Parathyroid adenoma (tissue), 2 donors: ENCODE data around the gene VPS35.

Source experiments
- H2AFZ ChIP-seq: fragments of 300-600 bp; sonication (generic); one replicate; pipeline ENCODE4 v1.7.0; 2017; ENCODE audit warnings: antibody characterized with exemption, mild to moderate bottlenecking
- H3K27ac ChIP-seq: fragments of 300-600 bp; sonication (generic); one replicate; pipeline ENCODE4 v1.7.0; 2017
- H3K27me3 ChIP-seq: fragments of 300-600 bp; sonication (generic); one replicate; pipeline ENCODE4 v1.7.0; 2017; ENCODE audit warnings: low read length; ENCODE audit not compliant: control insufficient read depth, insufficient read depth
- H3K36me3 ChIP-seq: fragments of 300-600 bp; sonication (generic); one replicate; pipeline ENCODE4 v1.7.0; 2017; ENCODE audit warnings: low read length; ENCODE audit not compliant: control insufficient read depth, insufficient read depth
- H3K4me1 ChIP-seq: fragments of 300-600 bp; sonication (generic); one replicate; pipeline ENCODE4 v1.7.0; 2017; ENCODE audit warnings: control low read depth
- H3K4me2 ChIP-seq: fragments of 300-600 bp; sonication (generic); one replicate; pipeline ENCODE4 v1.7.0; 2017; ENCODE audit warnings: low read length
- H3K4me3 ChIP-seq: fragments of 300-600 bp; sonication (generic); one replicate; pipeline ENCODE4 v1.7.0; 2017; ENCODE audit warnings: low read depth, low read length
- H3K79me2 ChIP-seq: fragments of 300-600 bp; sonication (generic); one replicate; pipeline ENCODE4 v1.7.0; 2017; ENCODE audit warnings: control low read depth
- H3K9ac ChIP-seq: fragments of 300-600 bp; sonication (generic); one replicate; pipeline ENCODE4 v1.7.0; 2017; ENCODE audit warnings: mild to moderate bottlenecking
- H3K9me3 ChIP-seq: fragments of 300-600 bp; sonication (generic); one replicate; pipeline ENCODE4 v1.7.0; 2017; ENCODE audit warnings: low read length; ENCODE audit not compliant: control insufficient read depth
- TF ChIP-seq, protein P1 (sequence below): fragments of 300-600 bp; sonication (generic); IDR thresholded peaks from one replicate; pipeline ENCODE4 v1.7.0; 2017; ENCODE audit warnings: antibody characterized with exemption, mild to moderate bottlenecking
- donor health status: primary hyperparathyroidism.

Gene VPS35

DNA sequence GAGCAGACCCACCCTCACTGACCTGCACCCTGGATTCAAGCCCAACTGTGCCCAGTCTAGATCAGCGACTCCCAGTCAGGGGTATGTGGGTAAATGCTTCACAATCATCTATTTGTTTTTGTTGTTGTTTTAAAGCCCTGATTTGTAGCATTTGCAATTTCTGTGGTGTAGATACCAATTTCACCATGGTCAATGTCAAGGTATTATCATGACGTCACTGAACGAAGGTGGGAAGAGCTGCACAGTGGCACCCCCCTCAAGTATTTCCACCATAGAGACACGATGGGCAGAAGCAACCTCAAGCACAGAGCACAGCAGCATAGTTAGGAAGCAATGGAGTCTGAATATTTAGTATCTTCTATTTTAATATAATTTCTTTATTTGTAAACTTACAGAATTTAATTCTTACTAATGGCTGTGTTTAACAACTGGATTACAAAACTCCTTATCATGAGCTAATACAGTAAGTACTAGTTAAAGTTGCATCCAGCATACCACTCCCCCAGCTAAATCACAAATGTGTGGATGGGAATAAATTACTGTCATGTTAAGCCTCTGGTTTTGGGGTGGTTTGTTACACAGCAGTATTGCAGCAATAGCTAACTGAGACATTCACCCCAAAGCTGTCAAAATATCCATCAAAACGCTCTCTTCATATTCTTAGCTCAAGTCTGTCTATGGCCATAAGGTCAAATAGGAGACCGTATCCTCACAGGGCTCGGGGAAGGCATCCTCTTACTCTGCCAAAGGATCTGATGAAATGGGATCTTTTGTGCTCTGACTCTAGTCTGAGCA lies 26.0 kb upstream of the VPS35 start:
- no peak overlapping the region for H3K27ac ChIP-seq
- H3K4me1 ChIP-seq, result no peaks in the 10 kb centered on the region
- TF ChIP-seq, protein P1, sequence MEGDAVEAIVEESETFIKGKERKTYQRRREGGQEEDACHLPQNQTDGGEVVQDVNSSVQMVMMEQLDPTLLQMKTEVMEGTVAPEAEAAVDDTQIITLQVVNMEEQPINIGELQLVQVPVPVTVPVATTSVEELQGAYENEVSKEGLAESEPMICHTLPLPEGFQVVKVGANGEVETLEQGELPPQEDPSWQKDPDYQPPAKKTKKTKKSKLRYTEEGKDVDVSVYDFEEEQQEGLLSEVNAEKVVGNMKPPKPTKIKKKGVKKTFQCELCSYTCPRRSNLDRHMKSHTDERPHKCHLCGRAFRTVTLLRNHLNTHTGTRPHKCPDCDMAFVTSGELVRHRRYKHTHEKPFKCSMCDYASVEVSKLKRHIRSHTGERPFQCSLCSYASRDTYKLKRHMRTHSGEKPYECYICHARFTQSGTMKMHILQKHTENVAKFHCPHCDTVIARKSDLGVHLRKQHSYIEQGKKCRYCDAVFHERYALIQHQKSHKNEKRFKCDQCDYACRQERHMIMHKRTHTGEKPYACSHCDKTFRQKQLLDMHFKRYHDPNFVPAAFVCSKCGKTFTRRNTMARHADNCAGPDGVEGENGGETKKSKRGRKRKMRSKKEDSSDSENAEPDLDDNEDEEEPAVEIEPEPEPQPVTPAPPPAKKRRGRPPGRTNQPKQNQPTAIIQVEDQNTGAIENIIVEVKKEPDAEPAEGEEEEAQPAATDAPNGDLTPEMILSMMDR, result no peak
- no peaks in the 10 kb centered on the region for H3K36me3 ChIP-seq
- no peak overlapping the region for H2AFZ ChIP-seq
- H3K9ac ChIP-seq, result no peak overlapping the region
- no peaks in the 10 kb centered on the region for H3K9me3 ChIP-seq
- no peaks in the 10 kb centered on the region for H3K79me2 ChIP-seq
- no peaks in the 10 kb centered on the region for H3K27me3 ChIP-seq
- no peak overlapping the region for H3K4me2 ChIP-seq
- no peak overlapping the region for H3K4me3 ChIP-seq

DNA sequence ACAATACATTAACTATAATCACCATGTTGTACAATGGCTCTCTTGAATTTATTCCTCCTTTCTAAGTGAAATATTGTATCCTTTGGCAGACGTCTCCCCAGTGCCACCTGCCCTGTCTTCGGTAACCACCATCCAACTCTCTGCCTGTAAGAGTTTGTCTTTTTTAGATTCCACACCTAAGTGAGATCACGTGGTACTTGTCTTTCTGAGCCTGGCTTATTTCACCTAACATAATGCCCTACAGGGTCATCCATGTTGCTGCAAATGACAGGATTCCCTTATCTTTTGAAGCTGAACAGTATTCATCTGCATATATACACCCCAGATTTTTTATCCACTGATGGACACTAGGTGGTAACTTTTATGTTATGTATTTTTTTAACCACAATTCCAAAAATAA lies 24.7 kb upstream of the VPS35 start:
- Histone ChIP-seq H3K9ac (no peak overlapping the region), H3K79me2 (no peaks in the 10 kb centered on the region), H3K27ac (no peak overlapping the region), H3K36me3 (no peaks in the 10 kb centered on the region), H3K4me3 (no peak overlapping the region), H3K27me3 (no peaks in the 10 kb centered on the region), H3K4me1 (no peaks in the 10 kb centered on the region), H2AFZ (no peak overlapping the region), H3K9me3 (no peaks in the 10 kb centered on the region), H3K4me2 (no peak overlapping the region)
- TF ChIP-seq, protein P1, result no peak

DNA sequence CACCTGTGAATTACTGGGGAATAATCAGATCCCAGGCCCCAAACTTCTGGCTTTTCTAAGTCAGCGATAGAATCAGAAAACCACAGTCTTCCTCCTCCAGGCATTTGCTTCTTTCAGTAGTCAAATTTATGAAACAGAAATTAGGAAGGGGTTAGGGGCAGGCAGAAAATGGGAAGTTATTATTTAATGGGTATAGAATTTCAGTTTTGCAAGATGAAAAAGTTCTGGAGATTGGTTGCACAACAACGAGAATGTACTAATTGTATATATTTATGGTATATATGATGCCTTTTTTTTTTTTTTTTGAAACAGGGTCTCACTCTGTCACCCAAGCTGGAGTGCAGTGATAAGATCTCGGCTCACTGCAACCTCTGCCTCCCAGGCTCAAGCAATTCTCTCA lies 23.9 kb upstream of the VPS35 start:
- Histone ChIP-seq H3K4me3 (no peak overlapping the region), H3K27me3 (no peaks in the 10 kb centered on the region), H3K9ac (no peak overlapping the region), H3K27ac (no peak overlapping the region), H3K9me3 (no peaks in the 10 kb centered on the region), H2AFZ (no peak overlapping the region), H3K36me3 (no peaks in the 10 kb centered on the region), H3K79me2 (no peaks in the 10 kb centered on the region), H3K4me2 (no peak overlapping the region), H3K4me1 (no peaks in the 10 kb centered on the region)
- TF ChIP-seq, protein P1, result no peak

DNA sequence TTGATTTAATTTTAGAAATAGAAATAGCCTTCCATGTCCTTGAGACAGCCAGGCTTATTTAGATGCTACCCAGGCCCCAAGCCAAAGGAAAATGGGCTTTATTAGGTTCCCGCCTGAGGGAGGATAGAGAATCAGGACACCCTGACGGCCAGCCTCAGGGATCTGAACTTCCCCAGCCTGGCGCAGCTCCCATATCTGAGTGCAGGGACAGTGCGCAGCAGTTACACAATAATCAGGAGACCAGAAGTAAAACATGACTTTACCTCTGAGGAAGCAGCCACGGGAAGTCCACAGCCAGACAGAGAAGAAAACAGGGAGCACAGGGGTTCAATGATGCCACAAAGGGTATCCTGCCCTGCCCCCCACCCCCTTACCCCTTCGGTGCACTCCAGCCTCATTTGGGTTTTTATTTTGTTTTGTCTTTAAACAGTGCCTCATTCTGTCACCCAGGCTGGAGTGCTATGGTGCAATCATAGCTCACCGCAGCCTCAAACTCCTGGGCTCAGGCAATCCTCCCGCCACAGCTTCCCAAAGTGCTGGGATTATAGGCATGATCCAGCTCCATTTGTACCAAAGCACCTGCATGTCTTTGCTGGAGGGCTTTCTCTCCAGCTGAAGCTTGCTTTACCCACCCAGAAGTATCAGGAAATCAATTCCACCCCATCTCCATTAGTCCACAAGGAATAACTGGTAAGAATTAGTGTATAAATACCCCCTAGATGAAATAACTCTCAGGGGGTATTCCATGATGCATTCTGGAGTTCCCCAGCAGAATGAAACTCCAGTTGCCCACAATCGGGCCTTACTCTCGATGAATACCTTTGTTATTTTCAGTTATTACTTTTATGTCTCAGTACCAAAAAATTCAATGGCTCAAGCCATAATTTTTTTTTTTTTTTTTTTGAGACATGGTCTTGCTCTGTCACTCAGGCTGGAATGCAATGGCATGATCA lies 22.4 kb upstream of the VPS35 start:
- H3K9me3 ChIP-seq, result no peaks in the 10 kb centered on the region
- H3K27ac ChIP-seq, result no peak overlapping the region
- no peaks in the 10 kb centered on the region for H3K79me2 ChIP-seq
- H3K4me2 ChIP-seq, result no peak overlapping the region
- no peaks in the 10 kb centered on the region for H3K27me3 ChIP-seq
- TF ChIP-seq, protein P1, result no peak
- no peak overlapping the region for H2AFZ ChIP-seq
- no peak overlapping the region for H3K4me3 ChIP-seq
- no peaks in the 10 kb centered on the region for H3K4me1 ChIP-seq
- no peaks in the 10 kb centered on the region for H3K36me3 ChIP-seq
- no peak overlapping the region for H3K9ac ChIP-seq
